Activated naive CD4-positive, alpha-beta T cell treated with anti-CD3 and anti-CD28 coated beads, Interleukin-2, amount 50 U/mL, for 24 hours (primary cell): ENCODE results near the gene PARVB.

Experiments used
- H3K27ac Mint-ChIP-seq: one replicate; pipeline ENCODE4 v1.8.0; 2021; ENCODE audit warnings: mild to moderate bottlenecking, mixed read lengths
- H3K27me3 Mint-ChIP-seq: one replicate; pipeline ENCODE4 v1.8.0; 2021; ENCODE audit warnings: mixed read lengths
- H3K36me3 Mint-ChIP-seq: one replicate; pipeline ENCODE4 v1.8.0; 2021; ENCODE audit warnings: mixed read lengths
- H3K4me1 Mint-ChIP-seq: one replicate; pipeline ENCODE4 v1.8.0; 2021; ENCODE audit warnings: mixed read lengths
- H3K4me3 Mint-ChIP-seq: one replicate; pipeline ENCODE4 v1.8.0; 2021; ENCODE audit warnings: mild to moderate bottlenecking, mixed read lengths
- H3K9me3 Mint-ChIP-seq: one replicate; pipeline ENCODE4 v1.8.0; 2021; ENCODE audit warnings: mixed read lengths

Gene PARVB

DNA sequence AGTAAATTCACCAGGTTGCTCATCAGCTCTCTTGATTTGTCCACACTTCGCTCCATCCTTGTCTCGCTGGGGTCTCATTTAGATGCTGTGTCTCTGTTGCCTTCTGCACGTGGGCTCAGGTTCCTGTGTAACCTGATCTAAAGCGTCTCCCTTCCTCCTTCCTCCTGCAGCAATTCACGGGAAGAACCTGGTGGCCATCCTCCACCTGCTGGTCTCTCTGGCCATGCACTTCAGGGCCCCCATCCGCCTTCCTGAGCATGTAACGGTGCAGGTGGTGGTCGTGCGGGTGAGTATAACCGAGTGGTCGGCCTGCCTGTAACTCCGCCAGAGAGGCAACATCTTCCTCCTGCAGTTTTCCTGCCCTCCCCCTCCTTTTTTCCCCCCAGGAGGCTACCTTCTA is 108.6 kb downstream of the PARVB start:
- H3K9me3 Mint-ChIP-seq: peaks cover 8% of the 10 kb centered on the region
- peaks cover 10% of the 10 kb centered on the region for H3K36me3 Mint-ChIP-seq
- H3K27me3 Mint-ChIP-seq: peaks cover 19% of the 10 kb centered on the region
- no peak overlapping the region for H3K4me3 Mint-ChIP-seq
- no peak overlapping the region for H3K27ac Mint-ChIP-seq
- H3K4me1 Mint-ChIP-seq: peaks cover 6% of the 10 kb centered on the region

DNA sequence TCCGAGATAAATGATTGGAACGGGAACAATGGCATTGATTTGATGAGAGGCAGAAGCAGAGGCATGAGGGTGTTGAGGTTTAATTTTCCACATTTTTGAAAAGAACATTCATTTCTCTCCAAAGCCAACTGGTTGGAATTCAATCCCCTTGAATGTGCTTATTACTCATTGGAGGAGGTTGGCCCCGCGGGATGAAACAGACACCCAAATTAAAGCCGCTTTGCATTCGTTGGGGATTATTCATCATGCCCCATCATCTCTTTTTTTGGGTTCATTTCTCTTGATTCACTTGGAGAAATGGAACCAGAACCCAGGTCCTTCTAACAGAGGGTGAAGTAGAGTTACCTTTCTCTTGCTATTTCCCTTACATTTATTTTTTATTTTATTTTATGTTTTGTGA is 109.1 kb downstream of the PARVB start:
- peaks cover 19% of the 10 kb centered on the region for H3K27me3 Mint-ChIP-seq
- H3K9me3 Mint-ChIP-seq: peaks cover 10% of the 10 kb centered on the region
- peaks cover 6% of the 10 kb centered on the region for H3K4me1 Mint-ChIP-seq
- H3K27ac Mint-ChIP-seq: no peak overlapping the region
- no peak overlapping the region for H3K4me3 Mint-ChIP-seq
- H3K36me3 Mint-ChIP-seq: peaks cover 10% of the 10 kb centered on the region

GRCh38 chr22:44133901-44134571 is 109.9 kb downstream of the PARVB start:
- Mint-ChIP-seq H3K9me3 (peaks cover 10% of the 10 kb centered on the region), H3K4me1 (peaks cover 6% of the 10 kb centered on the region), H3K36me3 (peaks cover 10% of the 10 kb centered on the region), H3K27me3 (peaks cover 19% of the 10 kb centered on the region), H3K27ac (no peak overlapping the region), H3K4me3 (no peak overlapping the region)

- peaks cover 6% of the 10 kb centered on the region for H3K4me1 Mint-ChIP-seq
- H3K27ac Mint-ChIP-seq: no peak overlapping the region
- H3K9me3 Mint-ChIP-seq: peaks cover 10% of the 10 kb centered on the region
- peaks cover 19% of the 10 kb centered on the region for H3K27me3 Mint-ChIP-seq
- peaks cover 10% of the 10 kb centered on the region for H3K36me3 Mint-ChIP-seq
- H3K4me3 Mint-ChIP-seq: no peak overlapping the region
These were observed 112.0 kb downstream of the PARVB start for GRCh38 chr22:44136112-44136511.

DNA sequence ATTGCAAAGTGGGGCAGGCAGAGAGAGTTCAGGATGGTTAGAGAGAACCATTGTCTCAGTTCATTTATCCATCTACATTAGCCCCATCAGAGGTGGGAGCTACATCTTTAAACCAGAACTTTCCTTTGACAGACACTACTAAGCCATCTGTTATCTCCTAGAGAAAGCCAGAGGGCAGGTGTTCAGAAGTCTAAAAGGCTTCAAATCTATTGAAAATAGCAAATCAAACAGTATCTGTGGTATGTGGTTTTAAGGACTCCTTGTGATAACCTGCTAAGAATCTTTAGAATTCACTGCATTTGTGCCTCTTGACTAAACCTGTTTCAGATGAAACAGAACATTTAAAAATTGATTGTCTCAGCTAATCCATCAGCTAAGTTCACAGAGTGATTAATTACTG is 112.7 kb downstream of the PARVB start:
- H3K4me3 Mint-ChIP-seq: no peak overlapping the region
- peaks cover 10% of the 10 kb centered on the region for H3K36me3 Mint-ChIP-seq
- H3K27ac Mint-ChIP-seq: no peak overlapping the region
- peaks cover 10% of the 10 kb centered on the region for H3K9me3 Mint-ChIP-seq
- peaks cover 6% of the 10 kb centered on the region for H3K4me1 Mint-ChIP-seq
- peaks cover 17% of the 10 kb centered on the region for H3K27me3 Mint-ChIP-seq

GRCh38 chr22:44137415-44137814 is 113.3 kb downstream of the PARVB start:
- H3K9me3 Mint-ChIP-seq: peaks cover 10% of the 10 kb centered on the region
- peaks cover 10% of the 10 kb centered on the region for H3K36me3 Mint-ChIP-seq
- no peak overlapping the region for H3K27ac Mint-ChIP-seq
- no peak overlapping the region for H3K4me3 Mint-ChIP-seq
- peaks cover 16% of the 10 kb centered on the region for H3K27me3 Mint-ChIP-seq
- H3K4me1 Mint-ChIP-seq: peaks cover 6% of the 10 kb centered on the region

- Mint-ChIP-seq H3K36me3 (peaks cover 10% of the 10 kb centered on the region), H3K27ac (no peak overlapping the region), H3K27me3 (peaks cover 12% of the 10 kb centered on the region), H3K9me3 (peaks cover 10% of the 10 kb centered on the region), H3K4me1 (no peaks in the 10 kb centered on the region), H3K4me3 (no peak overlapping the region)
These were observed 115.7 kb downstream of the PARVB start for GRCh38 chr22:44139773-44140172.

- H3K9me3 Mint-ChIP-seq: peaks cover 4% of the 10 kb centered on the region
- no peak overlapping the region for H3K4me3 Mint-ChIP-seq
- H3K4me1 Mint-ChIP-seq: no peaks in the 10 kb centered on the region
- H3K27me3 Mint-ChIP-seq: no peaks in the 10 kb centered on the region
- no peaks in the 10 kb centered on the region for H3K36me3 Mint-ChIP-seq
- H3K27ac Mint-ChIP-seq: no peak overlapping the region
These were observed 118.5 kb downstream of the PARVB start for GRCh38 chr22:44142421-44143104.

GRCh38 chr22:44143105-44143474 is 119.0 kb downstream of the PARVB start:
- H3K36me3 Mint-ChIP-seq: no peaks in the 10 kb centered on the region
- H3K4me1 Mint-ChIP-seq: no peaks in the 10 kb centered on the region
- H3K9me3 Mint-ChIP-seq: no peaks in the 10 kb centered on the region

GRCh38 chr22:44143579-44143978 is 119.5 kb downstream of the PARVB start:
- no peak overlapping the region for H3K27ac Mint-ChIP-seq
- no peaks in the 10 kb centered on the region for H3K4me1 Mint-ChIP-seq
- H3K27me3 Mint-ChIP-seq: no peaks in the 10 kb centered on the region
- H3K9me3 Mint-ChIP-seq: no peaks in the 10 kb centered on the region
- no peaks in the 10 kb centered on the region for H3K36me3 Mint-ChIP-seq
- no peak overlapping the region for H3K4me3 Mint-ChIP-seq

More at GRCh38 chr22:44143105-44143474, 119.0 kb downstream of the PARVB start:
- H3K27ac Mint-ChIP-seq: no peak overlapping the region
- H3K27me3 Mint-ChIP-seq: no peaks in the 10 kb centered on the region
- H3K4me3 Mint-ChIP-seq: no peak overlapping the region

GRCh38 chr22:44144046-44144569 is 120.0 kb downstream of the PARVB start:
- H3K36me3 Mint-ChIP-seq: no peaks in the 10 kb centered on the region

GRCh38 chr22:44145544-44145943 is 121.4 kb downstream of the PARVB start:
- no peaks in the 10 kb centered on the region for H3K9me3 Mint-ChIP-seq
- H3K36me3 Mint-ChIP-seq: no peaks in the 10 kb centered on the region
- no peaks in the 10 kb centered on the region for H3K4me1 Mint-ChIP-seq
- H3K4me3 Mint-ChIP-seq: no peak overlapping the region
- no peaks in the 10 kb centered on the region for H3K27me3 Mint-ChIP-seq
- H3K27ac Mint-ChIP-seq: no peak overlapping the region

More at GRCh38 chr22:44144046-44144569, 120.0 kb downstream of the PARVB start:
- Mint-ChIP-seq H3K27ac (no peak overlapping the region), H3K27me3 (no peaks in the 10 kb centered on the region), H3K9me3 (no peaks in the 10 kb centered on the region), H3K4me3 (no peak overlapping the region), H3K4me1 (no peaks in the 10 kb centered on the region)

GRCh38 chr22:44146088-44146861 is 122.2 kb downstream of the PARVB start:
- Mint-ChIP-seq H3K4me3 (no peak overlapping the region), H3K36me3 (no peaks in the 10 kb centered on the region), H3K9me3 (no peaks in the 10 kb centered on the region), H3K4me1 (no peaks in the 10 kb centered on the region), H3K27me3 (no peaks in the 10 kb centered on the region), H3K27ac (no peak overlapping the region)

GRCh38 chr22:44147008-44147645 is 123.0 kb downstream of the PARVB start:
- no peaks in the 10 kb centered on the region for H3K27me3 Mint-ChIP-seq
- no peak overlapping the region for H3K4me3 Mint-ChIP-seq
- no peak overlapping the region for H3K27ac Mint-ChIP-seq
- H3K4me1 Mint-ChIP-seq: no peaks in the 10 kb centered on the region
- no peaks in the 10 kb centered on the region for H3K9me3 Mint-ChIP-seq
- H3K36me3 Mint-ChIP-seq: no peaks in the 10 kb centered on the region

DNA sequence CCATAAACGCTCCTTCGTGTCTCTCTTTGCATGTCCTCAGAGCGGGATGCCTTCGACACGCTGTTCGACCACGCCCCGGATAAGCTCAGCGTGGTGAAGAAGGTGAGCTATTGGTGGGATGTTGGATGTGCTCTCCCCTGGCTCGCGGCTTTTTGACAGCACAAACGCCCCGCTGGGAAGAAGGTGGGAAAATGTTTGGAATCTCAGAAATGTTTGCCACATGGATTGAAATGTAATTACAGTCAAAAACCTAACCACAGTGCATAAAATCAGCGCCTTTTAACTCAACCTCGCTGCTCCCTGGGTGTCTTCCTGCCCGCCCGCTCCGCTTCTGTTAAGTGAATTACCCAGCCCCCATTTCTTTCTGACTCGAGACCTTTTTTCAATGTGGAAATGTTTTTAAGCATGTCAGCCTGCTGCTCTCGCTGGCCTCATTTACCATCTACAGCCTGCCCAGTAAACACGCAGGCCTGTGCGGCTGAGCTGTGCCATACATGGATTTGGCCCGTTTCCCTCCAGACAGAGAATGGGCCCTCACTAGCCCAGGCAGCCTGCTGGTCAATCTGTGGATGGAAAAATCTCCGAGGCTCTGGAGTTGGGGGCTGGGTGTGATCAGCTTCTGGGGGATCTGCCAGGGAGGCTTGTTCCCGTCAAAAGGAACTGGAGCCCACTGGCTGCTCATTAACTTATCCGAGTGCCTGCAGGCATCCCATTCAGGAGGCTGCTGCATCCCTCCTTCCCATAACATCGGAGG is 123.9 kb downstream of the PARVB start:
- no peaks in the 10 kb centered on the region for H3K36me3 Mint-ChIP-seq
- H3K4me1 Mint-ChIP-seq: no peaks in the 10 kb centered on the region
- H3K27ac Mint-ChIP-seq: no peak overlapping the region
- no peaks in the 10 kb centered on the region for H3K27me3 Mint-ChIP-seq
- no peak overlapping the region for H3K4me3 Mint-ChIP-seq
- H3K9me3 Mint-ChIP-seq: no peaks in the 10 kb centered on the region
